HepG2 (cell line): Measurements from ENCODE around the gene SLC29A2. TPM values are rescaled to one million over a fixed set of nuclear protein-coding genes. Genes with fewer than 3 reads are reported as not detected.

Source experiments
- HNRNPUL1 ChIP-seq: fragments of 200-400 bp; formaldehyde crosslinking; IDR thresholded peaks from 2 replicates; pipeline ENCODE4 v1.6.1; 2017; ENCODE audit warnings: low read depth, mild to moderate bottlenecking, low read length, moderate library complexity
- KAT8 ChIP-seq: IDR thresholded peaks from 2 replicates; pipeline ENCODE4 v1.6.1; 2016; ENCODE audit warnings: missing genetic modification reagents, missing compliant biosample characterization
- PAXIP1 ChIP-seq: sonication (generic); formaldehyde crosslinking; conservative IDR thresholded peaks from 2 replicates; pipeline ENCODE4 v1.4.0; 2020; ENCODE audit warnings: mild to moderate bottlenecking, missing genetic modification reagents, moderate library complexity
- POLR2AphosphoS5 ChIP-seq: IDR thresholded peaks from 2 replicates; pipeline ENCODE4 v1.6.1; 2012; ENCODE audit warnings: low read depth, low read length
- SETDB1 ChIP-seq: sonication (generic); formaldehyde crosslinking; IDR thresholded peaks from 2 replicates; pipeline ENCODE4 v1.5.1; 2020; ENCODE audit warnings: missing genetic modification reagents, mild to moderate bottlenecking, borderline replicate concordance
- ZNF414 ChIP-seq: sonication (generic); formaldehyde crosslinking; IDR thresholded peaks from 2 replicates; pipeline ENCODE4 v1.5.0; 2020; ENCODE audit warnings: missing genetic modification reagents
- ZNF598 ChIP-seq: sonication (generic); formaldehyde crosslinking; IDR thresholded peaks from 2 replicates; pipeline ENCODE4 v1.5.1; 2020; ENCODE audit warnings: mild to moderate bottlenecking, missing genetic modification reagents, borderline replicate concordance
- ZNF660 ChIP-seq: sonication (generic); formaldehyde crosslinking; IDR thresholded peaks from 2 replicates; pipeline ENCODE4 v1.5.1; 2020; ENCODE audit warnings: mild to moderate bottlenecking, low read depth, missing genetic modification reagents, borderline replicate concordance
- ZNF713 ChIP-seq: sonication (generic); formaldehyde crosslinking; IDR thresholded peaks from 2 replicates; pipeline ENCODE4 v1.4.0; 2020; ENCODE audit warnings: mild to moderate bottlenecking, missing genetic modification reagents
- ZNF850 ChIP-seq: sonication (generic); formaldehyde crosslinking; conservative IDR thresholded peaks from 2 replicates; pipeline ENCODE4 v1.9.0; 2021; ENCODE audit warnings: mild to moderate bottlenecking, missing genetic modification reagents
- polyA plus RNA-seq, 8 experiments: library from polyadenylated mRNA; depleted of rRNA in 3 of 8; stranded (reverse) in 7 of 8; unstranded in 1 of 8; fragments of >200 nt; fragmentation: Illumina TruSeq in 4 of 8; extraction: Trizol in 4 of 8; gene quantifications; 2 replicates each; pipeline versions ENCODE4 v1.2.1 to v1.2.3, GENCODE V29; 2011 to 2016; ENCODE audit warnings: low read depth in 4 of 8, missing spikeins in 1 of 8, mixed read lengths in 1 of 8; ENCODE audit not compliant: insufficient read depth in 1 of 8
- total RNA-seq, 5 experiments: library from RNA; depleted of rRNA; stranded (reverse); fragments of >200 nt; fragmentation: Illumina TruSeq; extraction: Trizol; gene quantifications; 2 replicates each; pipeline ENCODE4 v1.2.3, GENCODE V29; 2016; ENCODE audit warnings: low read depth in 1 of 5
- TF ChIP-seq, protein P1 (sequence below): IDR thresholded peaks from 2 replicates; pipeline ENCODE4 v1.6.1; 2012; ENCODE audit warnings: low read length, improper control_type of control experiment
- TF ChIP-seq, protein P2 (sequence below): sonication (generic); formaldehyde crosslinking; conservative IDR thresholded peaks from 2 replicates; pipeline ENCODE4 v1.4.0; 2020; ENCODE audit warnings: missing genetic modification reagents

SLC29A2 gene
- total and polyA plus RNA-seq, 2 of the 13 experiments (the other 11 are each of a cell fraction or from before 2014, with no cell fraction given): 0.63 to 0.66 TPM

DNA sequence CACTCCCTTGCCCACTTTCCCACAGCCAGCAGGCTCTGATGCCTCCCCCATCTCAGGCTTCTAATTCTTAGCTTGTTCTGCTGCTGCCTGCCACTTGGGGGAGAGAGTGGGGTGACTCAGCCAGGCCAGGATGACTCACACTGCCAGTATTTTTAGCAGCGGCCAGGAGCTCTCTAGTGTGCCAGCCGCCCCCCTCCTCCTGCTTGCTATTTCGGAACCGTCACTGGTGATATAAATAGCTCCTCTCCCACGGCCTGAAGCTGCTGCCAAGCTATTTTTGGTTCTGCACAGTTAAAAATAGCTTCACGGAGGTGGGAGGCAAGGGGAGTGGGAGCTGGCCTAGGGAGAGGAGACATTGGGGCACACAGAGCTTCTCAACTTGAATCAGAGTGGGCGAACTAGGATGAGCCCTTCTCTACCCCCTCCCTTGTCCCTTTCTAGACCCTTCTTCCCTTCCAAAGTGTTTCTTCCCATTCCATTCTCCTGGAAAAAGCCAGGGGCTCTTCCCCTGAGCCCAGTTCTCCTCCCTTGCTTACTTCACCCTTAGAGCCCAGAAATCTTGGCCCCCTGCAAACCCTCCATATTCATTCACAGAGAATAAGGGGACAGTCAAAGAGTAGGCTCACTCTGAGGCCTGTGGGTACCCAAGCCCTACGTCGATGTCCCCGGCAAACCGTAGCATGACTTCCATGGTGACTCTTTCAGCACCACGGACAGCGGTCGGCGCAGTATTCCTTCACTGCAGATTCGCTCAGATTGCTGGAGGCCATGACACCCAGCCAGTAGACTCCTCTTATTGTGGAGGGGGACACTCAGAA, 46.8 kb upstream of the SLC29A2 start (continued):
- TF ChIP-seq, protein P1, sequence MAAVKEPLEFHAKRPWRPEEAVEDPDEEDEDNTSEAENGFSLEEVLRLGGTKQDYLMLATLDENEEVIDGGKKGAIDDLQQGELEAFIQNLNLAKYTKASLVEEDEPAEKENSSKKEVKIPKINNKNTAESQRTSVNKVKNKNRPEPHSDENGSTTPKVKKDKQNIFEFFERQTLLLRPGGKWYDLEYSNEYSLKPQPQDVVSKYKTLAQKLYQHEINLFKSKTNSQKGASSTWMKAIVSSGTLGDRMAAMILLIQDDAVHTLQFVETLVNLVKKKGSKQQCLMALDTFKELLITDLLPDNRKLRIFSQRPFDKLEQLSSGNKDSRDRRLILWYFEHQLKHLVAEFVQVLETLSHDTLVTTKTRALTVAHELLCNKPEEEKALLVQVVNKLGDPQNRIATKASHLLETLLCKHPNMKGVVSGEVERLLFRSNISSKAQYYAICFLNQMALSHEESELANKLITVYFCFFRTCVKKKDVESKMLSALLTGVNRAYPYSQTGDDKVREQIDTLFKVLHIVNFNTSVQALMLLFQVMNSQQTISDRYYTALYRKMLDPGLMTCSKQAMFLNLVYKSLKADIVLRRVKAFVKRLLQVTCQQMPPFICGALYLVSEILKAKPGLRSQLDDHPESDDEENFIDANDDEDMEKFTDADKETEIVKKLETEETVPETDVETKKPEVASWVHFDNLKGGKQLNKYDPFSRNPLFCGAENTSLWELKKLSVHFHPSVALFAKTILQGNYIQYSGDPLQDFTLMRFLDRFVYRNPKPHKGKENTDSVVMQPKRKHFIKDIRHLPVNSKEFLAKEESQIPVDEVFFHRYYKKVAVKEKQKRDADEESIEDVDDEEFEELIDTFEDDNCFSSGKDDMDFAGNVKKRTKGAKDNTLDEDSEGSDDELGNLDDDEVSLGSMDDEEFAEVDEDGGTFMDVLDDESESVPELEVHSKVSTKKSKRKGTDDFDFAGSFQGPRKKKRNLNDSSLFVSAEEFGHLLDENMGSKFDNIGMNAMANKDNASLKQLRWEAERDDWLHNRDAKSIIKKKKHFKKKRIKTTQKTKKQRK: no peak
- TF ChIP-seq SETDB1 (CRISPR knock-in tag) (no peak), ZNF850 (CRISPR knock-in tag) (no peak), ZNF713 (no peak), PAXIP1 (CRISPR knock-in tag) (no peak), POLR2AphosphoS5 (no peak), KAT8 (CRISPR knock-in tag) (no peak), ZNF414 (0 out of 2 replicates have a peak, but pooled peaks have one; percentile 47), HNRNPUL1 (no peak), ZNF660 (CRISPR knock-in tag) (no peak), ZNF598 (no peak)
- TF ChIP-seq, protein P2, sequence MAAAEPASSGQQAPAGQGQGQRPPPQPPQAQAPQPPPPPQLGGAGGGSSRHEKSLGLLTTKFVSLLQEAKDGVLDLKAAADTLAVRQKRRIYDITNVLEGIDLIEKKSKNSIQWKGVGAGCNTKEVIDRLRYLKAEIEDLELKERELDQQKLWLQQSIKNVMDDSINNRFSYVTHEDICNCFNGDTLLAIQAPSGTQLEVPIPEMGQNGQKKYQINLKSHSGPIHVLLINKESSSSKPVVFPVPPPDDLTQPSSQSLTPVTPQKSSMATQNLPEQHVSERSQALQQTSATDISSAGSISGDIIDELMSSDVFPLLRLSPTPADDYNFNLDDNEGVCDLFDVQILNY (CRISPR knock-in tag): no peak
